Loucy (cell line): Measurements from ENCODE around the gene SRC.

ENCODE experiments used
- H2AFZ ChIP-seq: fragments of 200-600 bp; sonication (generic); 2 replicates; pipeline ENCODE4 v1.6.0; 2016; ENCODE audit warnings: antibody characterized with exemption, mild to moderate bottlenecking, low read length, moderate library complexity
- H3F3A ChIP-seq: fragments of 200-600 bp; 2 replicates; pipeline ENCODE4 v1.6.0; 2016; ENCODE audit warnings: antibody characterized with exemption, low read depth, mild to moderate bottlenecking
- H3K27me3 ChIP-seq: fragments of 200-600 bp; sonication (generic); 2 replicates; pipeline ENCODE4 v1.6.1; 2014; ENCODE audit warnings: low read length, mild to moderate bottlenecking; ENCODE audit not compliant: insufficient read depth, poor library complexity, severe bottlenecking
- H3K36me3 ChIP-seq: fragments of 200-600 bp; sonication (generic); 2 replicates; pipeline ENCODE4 v1.6.1; 2016; ENCODE audit warnings: low read length; ENCODE audit not compliant: insufficient read depth
- H3K4me1 ChIP-seq: fragments of 200-600 bp; sonication (generic); 2 replicates; pipeline ENCODE4 v1.5.1; 2014; ENCODE audit warnings: low read length, mild to moderate bottlenecking; ENCODE audit not compliant: insufficient read depth, poor library complexity, severe bottlenecking
- H3K4me2 ChIP-seq: fragments of 200-600 bp; sonication (generic); 2 replicates; pipeline ENCODE4 v1.6.0; 2014; ENCODE audit warnings: antibody characterized with exemption, low read length, low read depth, mild to moderate bottlenecking; ENCODE audit not compliant: poor library complexity, severe bottlenecking
- H3K4me3 ChIP-seq: fragments of 200-600 bp; sonication (generic); 2 replicates; pipeline ENCODE4 v1.5.1; 2014; ENCODE audit warnings: low read length, mild to moderate bottlenecking, mixed read lengths; ENCODE audit not compliant: poor library complexity, severe bottlenecking
- H3K79me2 ChIP-seq: fragments of 200-600 bp; sonication (generic); 2 replicates; pipeline ENCODE4 v1.6.1; 2014; ENCODE audit warnings: low read length; ENCODE audit not compliant: insufficient read depth
- H3K9ac ChIP-seq: fragments of 200-600 bp; sonication (generic); 2 replicates; pipeline ENCODE4 v1.6.0; 2014; ENCODE audit warnings: mild to moderate bottlenecking, low read depth, low read length, moderate library complexity; ENCODE audit not compliant: poor library complexity, severe bottlenecking
- H3K9me2 ChIP-seq: fragments of 200-600 bp; sonication (generic); replicated peaks from 2 replicates; pipeline ENCODE4 v1.6.1; 2016; ENCODE audit warnings: low read depth, low read length, mixed read lengths
- H3K9me3 ChIP-seq: fragments of 200-600 bp; sonication (generic); 2 replicates; pipeline ENCODE4 v1.6.1; 2014; ENCODE audit warnings: mild to moderate bottlenecking, antibody characterized with exemption, low read length, low read depth; ENCODE audit not compliant: insufficient read depth
- H4K20me1 ChIP-seq: fragments of 200-600 bp; sonication (generic); 2 replicates; pipeline ENCODE4 v1.6.0; 2014; ENCODE audit warnings: antibody characterized with exemption, low read length, mild to moderate bottlenecking; ENCODE audit not compliant: insufficient read depth, poor library complexity, severe bottlenecking
- CTCF ChIP-seq: fragments of 200-600 bp; sonication (generic); conservative IDR thresholded peaks from 2 replicates; pipeline ENCODE4 v1.5.1; 2014; ENCODE audit warnings: mild to moderate bottlenecking, antibody characterized with exemption, low read length
- EZH2phosphoT487 ChIP-seq: fragments of 200-600 bp; IDR thresholded peaks from 2 replicates; pipeline ENCODE4 v1.6.1; 2018; ENCODE audit warnings: antibody characterized with exemption, mild to moderate bottlenecking, moderate library complexity, borderline replicate concordance

Gene SRC

GRCh38 chr20:37309290-37309689 is 36.6 kb upstream of the SRC start:
- H3K9me2 ChIP-seq, result no peaks in the 10 kb centered on the region
- no peak overlapping the region for H3K9ac ChIP-seq
- H3K36me3 ChIP-seq, result peaks cover 51% of the 10 kb centered on the region; the same call in 1 of the 2 replicates
- H2AFZ ChIP-seq, result no peak overlapping the region
- TF ChIP-seq CTCF (no peak), EZH2phosphoT487 (no peak)
- H3K9me3 ChIP-seq, result no peaks in the 10 kb centered on the region
- H3K27me3 ChIP-seq, result no peaks in the 10 kb centered on the region
- no peak overlapping the region for H3K4me2 ChIP-seq
- H3K4me3 ChIP-seq, result no peak overlapping the region
- peaks cover 6% of the 10 kb centered on the region for H3K4me1 ChIP-seq
- H3F3A ChIP-seq, result no peaks in the 10 kb centered on the region
- peaks cover 3% of the 10 kb centered on the region for H4K20me1 ChIP-seq
- H3K79me2 ChIP-seq, result peaks cover 7% of the 10 kb centered on the region; the same call in 1 of the 2 replicates

DNA sequence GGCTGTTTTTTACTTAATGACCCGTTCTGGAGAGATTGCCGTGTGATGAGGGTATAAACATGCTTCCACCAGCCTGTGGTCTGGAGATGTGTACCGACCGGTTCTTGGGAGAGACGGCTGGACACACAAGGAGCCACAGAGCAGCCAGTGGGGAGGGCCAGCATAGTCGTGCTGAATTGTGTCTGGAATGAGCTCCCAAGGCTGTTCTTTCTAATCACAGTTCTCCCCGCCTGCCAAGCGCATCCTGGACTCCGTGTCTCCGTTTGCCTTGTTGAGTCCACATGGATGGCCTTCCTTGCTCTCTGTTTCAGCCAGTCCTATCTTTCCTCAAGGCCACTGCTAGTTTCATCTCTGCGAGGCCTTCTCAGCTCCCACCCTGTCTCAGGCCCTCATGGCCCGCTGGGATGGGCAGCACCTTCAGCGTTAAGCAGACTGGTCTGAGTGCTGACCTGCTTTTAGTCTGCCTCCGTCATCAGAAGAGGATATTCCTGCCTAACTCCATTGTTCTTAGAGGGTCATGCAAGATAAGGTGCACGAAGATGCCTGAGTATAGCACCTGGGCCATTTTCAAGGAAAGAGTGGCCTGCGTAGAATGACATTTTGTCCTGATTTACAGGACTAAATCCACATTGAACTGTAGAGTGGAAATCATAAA is 35.9 kb upstream of the SRC start:
- no peaks in the 10 kb centered on the region for H3K9me3 ChIP-seq
- no peak overlapping the region for H3K4me2 ChIP-seq
- peaks cover 3% of the 10 kb centered on the region for H4K20me1 ChIP-seq
- no peak for TF ChIP-seq CTCF
- no peak for TF ChIP-seq EZH2phosphoT487
- H2AFZ ChIP-seq, result no peak overlapping the region
- no peak overlapping the region for H3K4me3 ChIP-seq
- no peak overlapping the region for H3K9ac ChIP-seq
- H3K36me3 ChIP-seq, result peaks cover 51% of the 10 kb centered on the region; the same call in 1 of the 2 replicates
- H3K4me1 ChIP-seq, result peaks cover 2% of the 10 kb centered on the region
- H3K9me2 ChIP-seq, result no peaks in the 10 kb centered on the region
- peaks cover 8% of the 10 kb centered on the region; the same call in 1 of the 2 replicates for H3K79me2 ChIP-seq
- no peaks in the 10 kb centered on the region for H3K27me3 ChIP-seq
- H3F3A ChIP-seq, result no peaks in the 10 kb centered on the region

DNA sequence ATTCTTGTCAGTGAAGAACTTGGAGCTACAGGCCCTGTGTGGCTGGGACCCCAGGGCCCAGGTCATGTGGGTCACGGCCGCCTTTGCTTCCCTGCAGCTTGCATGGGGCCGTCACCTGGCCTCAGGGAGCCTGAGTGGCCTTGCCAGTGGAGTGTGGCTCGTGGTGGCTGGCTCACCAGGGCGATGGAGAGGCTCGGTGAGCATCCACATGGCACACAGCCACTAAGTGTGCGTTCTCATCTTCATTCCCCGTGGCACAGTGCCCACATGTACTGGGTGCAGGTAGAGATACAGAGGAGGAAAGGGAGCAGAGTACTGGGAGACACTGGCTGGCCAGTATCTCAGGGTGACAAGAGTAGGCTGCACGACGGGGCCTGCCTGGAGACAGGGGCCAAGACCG is 35.0 kb upstream of the SRC start:
- no peaks in the 10 kb centered on the region for H3F3A ChIP-seq
- TF ChIP-seq CTCF, result no peak
- no peak for TF ChIP-seq EZH2phosphoT487
- no peak overlapping the region for H3K9ac ChIP-seq
- peaks cover 51% of the 10 kb centered on the region; the same call in 1 of the 2 replicates for H3K36me3 ChIP-seq
- H3K4me1 ChIP-seq, result peaks cover 9% of the 10 kb centered on the region
- peaks cover 3% of the 10 kb centered on the region for H4K20me1 ChIP-seq
- no peaks in the 10 kb centered on the region for H3K27me3 ChIP-seq
- no peak overlapping the region for H3K4me3 ChIP-seq
- H3K79me2 ChIP-seq, result peaks cover 8% of the 10 kb centered on the region; the same call in 1 of the 2 replicates
- H3K9me3 ChIP-seq, result no peaks in the 10 kb centered on the region
- H3K9me2 ChIP-seq, result no peaks in the 10 kb centered on the region
- H3K4me2 ChIP-seq, result no peak overlapping the region
- no peak overlapping the region for H2AFZ ChIP-seq
